HEK293T (cell line): ENCODE measurements around the gene RASSF3.

ENCODE experiments used
- CTBP1 ChIP-seq: fragments of 450-650 bp; IDR thresholded peaks from 2 replicates; pipeline ENCODE4 v1.6.1; 2016; ENCODE audit warnings: borderline replicate concordance
- FOXA1 ChIP-seq: fragments of 450-650 bp; IDR thresholded peaks from 2 replicates; pipeline ENCODE4 v1.6.1; 2016; ENCODE audit warnings: mild to moderate bottlenecking
- PKNOX1 ChIP-seq: fragments of 450-650 bp; IDR thresholded peaks from 2 replicates; pipeline ENCODE4 v1.6.1; 2016
- SUZ12 ChIP-seq: fragments of 450-650 bp; IDR thresholded peaks from 2 replicates; pipeline ENCODE4 v1.6.1; 2016; ENCODE audit warnings: mild to moderate bottlenecking

DNA sequence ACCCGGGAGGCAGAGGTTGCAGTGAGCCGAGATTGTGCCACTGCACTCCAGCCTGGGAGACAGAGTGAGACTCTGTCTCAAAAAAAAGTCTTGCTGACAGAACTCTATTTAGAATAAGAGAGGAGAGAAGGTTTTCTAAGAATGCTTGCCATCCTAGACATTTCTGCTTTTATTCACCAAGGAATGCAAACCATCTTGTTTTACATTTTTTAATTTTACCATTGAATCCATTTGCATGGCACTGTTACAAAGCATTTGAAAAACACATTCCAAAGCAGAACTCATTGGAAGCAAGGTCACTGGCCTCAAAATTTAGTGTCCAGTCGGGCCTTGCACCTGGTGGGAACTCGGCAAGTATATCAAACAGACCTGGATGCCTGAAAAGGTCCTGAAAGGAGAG, 44.2 kb upstream of the RASSF3 start:
- TF ChIP-seq SUZ12 (no peak), CTBP1 (no peak), FOXA1 (no peak), PKNOX1 (no peak)
